GM18858 (cell line): ENCODE measurements around the gene IZUMO1.

Experiments used
- ATAC-seq: cut with Tn5 transposase; IDR thresholded peaks from one replicate; pipeline ENCODE4 v1.9.1; 2021; ENCODE audit not compliant: unreplicated experiment

The IZUMO1 gene

DNA sequence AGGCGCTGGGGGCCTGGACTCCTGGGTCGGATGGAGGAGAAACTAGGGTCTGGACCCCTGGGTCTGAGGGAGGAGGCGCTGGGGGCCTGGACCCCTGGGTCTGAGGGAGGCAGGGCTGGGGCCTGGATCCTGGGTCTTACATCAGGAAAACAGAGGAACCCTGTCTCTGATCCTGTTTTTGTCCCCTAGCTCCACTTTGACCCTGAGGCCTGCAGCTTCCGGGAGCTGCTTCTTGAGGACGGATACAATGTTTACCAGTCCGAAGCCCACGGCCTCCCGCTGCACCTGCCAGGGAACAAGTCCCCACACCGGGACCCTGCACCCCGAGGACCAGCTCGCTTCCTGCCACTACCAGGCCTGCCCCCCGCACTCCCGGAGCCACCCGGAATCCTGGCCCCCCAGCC, 11.0 kb upstream of the IZUMO1 start:
- no peak for ATAC-seq

DNA sequence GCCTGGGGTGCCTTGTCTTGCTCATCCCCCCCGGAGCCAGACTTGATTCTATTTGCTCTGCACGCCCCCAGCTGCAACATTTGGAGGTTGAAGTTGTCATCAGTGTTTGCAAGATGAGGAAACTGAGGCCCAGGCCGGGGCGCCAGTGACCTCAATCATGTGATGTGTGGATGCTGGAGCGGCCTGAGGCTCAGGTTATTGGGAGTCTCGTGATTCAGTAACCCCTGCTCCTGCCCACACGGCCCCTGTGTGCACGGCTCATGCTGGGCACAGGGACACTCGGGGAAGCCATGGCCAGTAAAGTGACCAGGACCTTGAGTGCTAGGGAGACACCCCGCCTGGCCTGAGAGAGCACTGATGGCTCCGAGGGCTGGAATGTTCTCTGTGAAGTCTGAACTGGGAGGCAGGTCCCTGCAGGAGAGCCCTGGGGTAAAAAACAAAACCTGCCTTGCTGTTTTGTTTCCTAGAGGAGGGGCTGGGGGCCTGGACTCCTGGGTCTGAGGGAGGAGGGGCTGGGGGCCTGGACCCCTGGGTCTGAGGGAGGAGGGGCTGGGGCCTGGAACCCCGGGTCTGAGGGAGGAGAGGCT, 10.5 kb upstream of the IZUMO1 start:
- no peak for ATAC-seq

DNA sequence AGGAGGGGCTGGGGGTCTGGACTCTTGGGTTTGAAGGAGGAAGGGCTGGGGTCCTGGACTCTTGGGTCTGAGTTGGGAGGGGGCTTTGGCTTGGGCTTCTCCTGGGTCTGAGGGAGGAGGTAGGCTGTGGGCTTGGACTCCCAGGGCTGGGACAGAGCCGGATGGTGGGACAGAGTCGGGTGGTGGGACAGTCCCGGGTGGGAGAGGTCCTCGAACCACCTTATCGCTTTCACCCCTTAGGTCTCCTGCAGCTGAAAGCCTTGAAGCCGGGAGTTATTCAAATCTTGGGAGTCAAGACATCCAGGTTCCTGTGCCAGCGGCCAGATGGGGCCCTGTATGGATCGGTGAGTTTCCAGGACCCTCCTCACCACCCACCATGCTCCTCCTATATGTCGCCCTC, 10.0 kb upstream of the IZUMO1 start:
- no peak for ATAC-seq

DNA sequence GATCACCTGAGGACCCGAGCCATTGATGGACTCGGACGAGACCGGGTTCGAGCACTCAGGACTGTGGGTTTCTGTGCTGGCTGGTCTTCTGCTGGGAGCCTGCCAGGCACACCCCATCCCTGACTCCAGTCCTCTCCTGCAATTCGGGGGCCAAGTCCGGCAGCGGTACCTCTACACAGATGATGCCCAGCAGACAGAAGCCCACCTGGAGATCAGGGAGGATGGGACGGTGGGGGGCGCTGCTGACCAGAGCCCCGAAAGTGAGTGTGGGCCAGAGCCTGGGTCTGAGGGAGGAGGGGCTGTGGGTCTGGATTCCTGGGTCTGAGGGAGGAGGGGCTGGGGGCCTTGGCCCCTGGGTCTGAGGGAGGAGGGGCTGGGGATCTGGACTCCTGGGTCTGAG, 9.5 kb upstream of the IZUMO1 start:
- ATAC-seq: no peak

DNA sequence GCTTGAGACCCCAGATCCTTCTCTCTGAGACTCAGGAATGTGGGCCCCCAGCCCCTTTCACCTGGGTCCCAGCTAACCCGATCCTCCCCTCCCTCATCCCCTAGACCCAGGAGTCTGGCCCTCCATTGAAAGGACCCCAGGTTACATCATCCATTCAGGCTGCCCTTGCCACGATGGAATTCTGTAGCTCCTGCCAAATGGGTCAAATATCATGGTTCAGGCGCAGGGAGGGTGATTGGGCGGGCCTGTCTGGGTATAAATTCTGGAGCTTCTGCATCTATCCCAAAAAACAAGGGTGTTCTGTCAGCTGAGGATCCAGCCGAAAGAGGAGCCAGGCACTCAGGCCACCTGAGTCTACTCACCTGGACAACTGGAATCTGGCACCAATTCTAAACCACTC, 9.1 kb upstream of the IZUMO1 start:
- ATAC-seq: no peak

DNA sequence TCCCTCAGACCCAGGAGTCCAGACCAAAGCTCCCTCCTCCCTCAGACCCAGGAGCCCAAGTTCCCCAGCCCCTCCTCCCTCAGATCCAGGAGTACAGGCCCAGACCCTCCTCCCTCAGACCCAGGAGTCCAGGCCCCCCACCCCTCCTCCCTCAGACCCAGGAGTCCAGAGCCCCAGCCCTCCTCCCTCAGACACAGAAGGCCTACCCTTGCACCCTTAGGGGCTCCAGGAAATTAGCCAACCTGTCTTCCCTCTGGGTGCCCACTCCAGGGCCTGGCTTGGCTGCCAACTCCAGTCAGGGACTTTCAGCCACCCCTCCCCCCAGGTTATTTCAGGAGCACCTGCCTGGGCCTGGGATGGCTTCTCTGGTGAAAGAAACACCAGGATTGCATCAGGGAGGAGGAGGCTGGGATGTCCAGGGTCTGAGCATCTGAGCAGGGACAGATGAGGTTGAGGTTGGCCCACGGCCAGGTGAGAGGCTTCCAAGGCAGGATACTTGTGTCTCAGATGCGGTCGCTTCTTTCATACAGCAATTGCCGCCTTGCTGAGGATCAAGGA, 8.5 kb upstream of the IZUMO1 start, which contains the start of gene FGF21:
Gene FGF21, plus strand, starts transcription at position 441 of the 558 bp plus-strand sequence. CDS start 713 bp downstream, outside the sequence.
- ATAC-seq: no peak

DNA sequence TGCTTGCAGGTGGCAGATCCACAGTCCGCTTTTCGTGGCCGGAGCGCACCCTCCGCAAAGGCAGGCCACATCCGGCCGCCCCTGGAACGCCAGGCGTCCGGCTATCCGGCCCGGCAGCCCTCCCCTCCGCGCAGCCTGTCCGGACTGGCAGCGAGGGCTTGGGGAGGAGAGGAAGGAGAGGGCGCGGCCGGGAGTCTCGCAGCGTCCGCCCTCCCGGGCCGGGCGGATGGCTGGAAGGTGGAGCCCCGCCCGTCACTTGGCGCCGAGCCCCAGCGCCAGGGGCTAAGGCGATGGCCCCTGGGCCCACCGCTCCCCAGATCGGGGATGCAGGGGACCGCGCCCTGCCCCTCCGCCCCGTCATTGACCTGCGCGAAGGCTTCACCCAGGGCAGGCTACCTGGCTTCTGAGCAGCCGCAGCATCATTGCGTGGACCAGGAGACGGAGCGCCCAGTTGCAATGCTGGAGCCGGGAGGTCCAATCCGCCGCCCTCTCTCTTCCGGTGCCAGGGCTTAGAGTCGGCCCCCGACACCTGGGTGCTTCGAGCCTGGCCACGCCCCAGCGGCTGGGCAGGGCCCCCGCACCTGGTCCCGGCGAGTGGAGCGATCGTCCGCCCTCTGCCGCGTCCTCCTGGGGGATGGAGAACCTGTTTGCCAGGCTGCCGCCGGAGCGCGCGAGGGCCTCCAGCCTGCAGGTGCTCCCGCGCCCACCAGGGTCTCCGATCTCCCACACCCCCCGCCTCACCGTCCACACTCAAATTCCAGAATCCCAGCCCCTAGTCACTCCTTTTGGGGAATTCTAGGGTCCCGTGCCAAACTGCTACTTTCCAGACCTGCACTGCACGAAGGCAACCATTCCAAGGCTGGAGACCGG, 6.0 kb upstream of the IZUMO1 start, which contains the start of gene FUT1:
Gene FUT1, minus strand, starts transcription at position 146 of the 870 bp plus-strand sequence. CDS start 1,360 bp downstream, outside the sequence.
- ATAC-seq: no peak

DNA sequence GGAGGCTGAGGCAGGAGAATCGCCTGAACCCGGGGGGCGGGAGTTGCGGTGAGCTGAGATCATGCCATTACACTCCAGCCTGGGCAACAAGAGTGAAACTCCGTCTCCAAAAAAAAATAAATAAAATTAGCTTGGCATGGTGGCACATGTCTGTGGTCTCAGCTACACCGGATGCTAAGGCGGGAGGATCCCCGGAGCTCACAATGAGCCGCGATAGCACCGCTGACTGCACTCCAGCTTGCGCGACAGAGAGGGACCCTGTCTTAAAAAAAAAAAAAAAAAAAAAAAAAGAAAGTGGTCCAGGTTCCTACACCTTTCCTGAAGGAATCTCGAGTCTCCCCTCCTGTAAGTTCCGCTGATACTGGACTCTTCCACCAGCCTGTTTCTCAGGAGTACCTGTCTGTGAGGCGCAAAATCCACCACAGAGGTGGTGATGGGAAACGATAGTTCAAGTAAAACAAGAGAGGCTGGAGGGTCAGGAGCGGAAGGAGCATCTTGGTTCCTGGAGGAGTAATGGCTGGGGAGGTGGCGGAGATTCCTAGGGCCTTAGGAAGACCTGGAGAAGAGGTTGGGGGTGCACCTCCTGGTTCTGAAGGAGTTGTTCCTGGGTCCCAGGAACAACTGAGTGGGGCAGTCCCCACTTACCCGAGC, 5.3 kb upstream of the IZUMO1 start:
- ATAC-seq: no peak

DNA sequence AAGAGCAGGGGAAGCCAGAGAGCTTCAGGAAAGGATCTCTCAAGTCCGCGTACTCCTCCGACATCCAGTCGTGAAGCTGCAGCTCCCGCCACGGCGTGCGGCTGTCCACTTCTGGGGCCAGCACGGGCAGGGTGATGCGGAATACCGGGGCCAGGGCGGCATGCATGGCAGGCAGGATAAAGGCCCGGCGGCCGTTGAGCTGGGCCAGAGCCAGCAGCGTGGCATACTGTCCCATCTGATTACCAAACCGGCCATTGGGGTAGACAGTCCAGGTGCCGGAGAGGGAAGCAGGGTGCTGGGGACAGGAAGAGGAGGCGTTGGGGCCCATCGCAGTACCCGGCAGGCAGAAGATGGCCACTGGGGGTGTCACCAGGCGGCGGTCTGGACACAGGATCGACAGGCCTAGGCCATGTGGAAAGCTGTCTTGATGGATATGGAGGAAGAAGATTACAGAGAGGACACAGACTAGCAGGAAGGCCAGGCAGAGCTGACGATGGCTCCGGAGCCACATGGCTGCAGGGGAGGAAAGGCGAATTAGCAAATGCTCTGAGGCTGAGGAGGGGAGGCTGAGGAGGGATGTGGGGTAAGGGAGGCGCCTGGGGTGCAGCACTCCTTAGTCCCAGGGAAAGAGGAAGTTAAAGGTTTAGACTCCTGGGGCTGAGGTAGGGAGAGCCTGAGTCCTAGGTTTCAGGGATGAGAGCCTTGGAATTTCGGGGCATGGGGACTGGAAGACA, 4.2 kb upstream of the IZUMO1 start:
- ATAC-seq: no peak

DNA sequence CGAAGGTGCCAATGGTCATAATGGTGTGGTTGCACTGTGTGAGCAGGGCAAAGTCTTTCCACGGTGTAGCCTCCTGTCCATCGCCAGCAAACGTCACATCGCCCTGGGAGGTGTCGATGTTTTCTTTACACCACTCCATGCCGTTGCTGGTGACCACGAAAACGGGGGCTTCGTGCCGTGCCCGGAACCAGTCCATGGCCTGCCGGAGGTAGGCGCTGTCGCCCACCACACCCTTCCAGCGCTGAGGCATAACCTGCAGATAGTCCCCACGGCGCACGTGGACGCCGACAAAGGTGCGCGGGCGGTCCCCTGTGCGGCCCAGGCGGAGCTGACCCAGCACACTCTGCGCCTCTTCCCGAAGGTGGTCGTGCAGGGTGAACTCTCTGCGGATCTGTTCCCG, 3.6 kb upstream of the IZUMO1 start:
- ATAC-seq: no peak

DNA sequence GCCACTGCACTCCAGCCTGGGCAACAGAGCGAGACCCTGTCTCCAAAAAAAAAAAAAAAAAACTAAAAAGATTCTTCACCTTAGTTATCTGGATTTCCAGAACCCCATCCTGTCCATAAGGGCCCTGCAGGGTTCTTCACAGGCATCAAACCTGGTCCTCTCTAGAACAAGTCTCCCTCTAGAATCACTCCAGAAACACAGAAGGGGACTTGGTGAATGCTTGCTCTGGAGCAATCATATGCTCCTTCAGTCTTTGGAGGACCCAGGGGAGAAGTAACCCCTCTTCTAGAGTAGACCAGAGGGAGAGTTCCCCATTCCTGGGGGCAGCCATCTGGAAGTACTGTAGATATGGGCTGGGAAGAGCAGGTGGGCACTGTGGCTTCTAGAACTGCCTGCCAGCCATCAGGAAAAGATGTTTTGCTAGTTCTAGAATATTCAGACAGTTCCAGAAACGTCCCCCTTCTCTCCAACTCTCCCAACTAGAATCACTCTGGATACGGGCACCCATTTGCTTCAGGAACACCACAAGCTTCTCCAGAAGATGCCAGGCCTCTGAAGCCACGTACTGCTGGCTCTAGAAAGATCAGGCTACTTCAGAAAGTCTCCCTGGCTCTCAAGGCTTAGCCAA, 3.0 kb upstream of the IZUMO1 start:
- ATAC-seq: no peak

DNA sequence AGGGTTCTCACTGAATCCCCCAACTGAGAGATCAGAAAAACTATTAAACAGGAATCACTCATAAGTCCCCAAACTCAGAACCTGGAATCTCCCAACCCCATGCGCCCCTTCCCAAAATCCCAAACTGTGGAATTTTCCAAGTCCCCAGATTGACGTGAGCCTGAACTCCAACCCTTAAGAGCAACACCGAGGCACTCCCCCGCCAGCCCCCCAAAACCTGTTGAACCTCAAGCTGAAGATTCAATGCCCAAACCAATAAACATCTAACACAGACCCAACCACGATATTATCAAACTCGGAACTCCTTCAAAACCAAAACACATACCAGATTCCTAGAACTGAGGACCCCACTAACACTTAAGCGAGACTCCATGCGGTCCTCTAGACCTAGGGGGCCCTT, 599 bp downstream of the IZUMO1 start:
- ATAC-seq: no peak

DNA sequence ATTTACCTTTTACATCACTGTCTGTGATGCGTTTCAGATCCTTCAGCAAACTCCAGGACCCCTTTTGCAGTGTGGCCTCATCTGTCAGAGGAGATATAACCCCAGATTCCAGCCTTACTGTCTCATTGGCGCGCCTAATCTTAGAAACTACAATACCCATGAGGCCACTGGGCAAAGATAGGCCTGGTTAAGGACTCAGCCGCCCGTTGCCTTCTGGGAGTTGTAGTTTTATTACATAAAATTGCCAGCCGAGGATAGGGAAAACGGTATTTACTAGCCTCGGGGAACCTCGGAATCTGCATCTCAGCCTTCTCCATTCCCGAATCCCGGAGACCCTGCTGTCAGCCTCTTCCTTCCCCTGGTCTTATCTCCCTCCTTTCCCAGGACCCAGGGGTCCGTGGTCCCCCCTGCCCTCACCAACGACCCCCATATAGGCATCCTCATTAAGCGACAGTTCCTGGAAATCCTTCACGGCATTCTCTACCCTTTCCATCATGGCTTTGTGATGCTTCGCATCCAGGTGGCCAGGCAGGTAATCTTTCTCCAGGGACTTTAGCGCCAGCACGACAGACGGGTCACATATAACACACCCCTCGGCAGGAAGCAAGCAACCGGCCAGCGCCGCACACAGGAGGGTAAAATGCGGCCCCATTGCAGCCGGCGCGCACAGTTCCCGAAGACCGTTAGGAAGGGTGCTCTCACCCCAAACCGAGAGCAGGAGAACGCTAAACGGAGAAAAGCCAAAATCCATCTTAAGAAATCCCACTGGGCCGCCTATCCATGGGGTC, 1.3 kb downstream of the IZUMO1 start:
- no peak for ATAC-seq

DNA sequence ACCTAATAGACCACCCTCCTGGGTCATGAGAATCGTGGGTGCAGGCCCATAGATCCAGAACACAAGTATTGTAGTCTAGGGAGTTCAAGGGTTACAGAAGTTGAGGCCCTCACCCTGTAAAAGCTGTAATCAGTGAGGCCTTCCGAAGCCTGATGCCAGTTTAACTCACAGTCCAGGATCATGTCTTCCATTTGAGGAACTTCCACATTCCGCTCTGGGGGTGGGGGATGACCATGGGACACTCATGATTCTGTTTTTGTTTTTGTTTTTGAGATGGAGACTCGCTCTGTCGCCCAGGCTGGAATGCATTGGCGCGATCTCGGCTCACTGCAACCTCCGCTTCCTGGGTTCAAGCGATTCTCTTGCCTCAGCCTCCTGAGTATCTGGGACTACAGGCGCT, 4.6 kb downstream of the IZUMO1 start:
- no peak for ATAC-seq

DNA sequence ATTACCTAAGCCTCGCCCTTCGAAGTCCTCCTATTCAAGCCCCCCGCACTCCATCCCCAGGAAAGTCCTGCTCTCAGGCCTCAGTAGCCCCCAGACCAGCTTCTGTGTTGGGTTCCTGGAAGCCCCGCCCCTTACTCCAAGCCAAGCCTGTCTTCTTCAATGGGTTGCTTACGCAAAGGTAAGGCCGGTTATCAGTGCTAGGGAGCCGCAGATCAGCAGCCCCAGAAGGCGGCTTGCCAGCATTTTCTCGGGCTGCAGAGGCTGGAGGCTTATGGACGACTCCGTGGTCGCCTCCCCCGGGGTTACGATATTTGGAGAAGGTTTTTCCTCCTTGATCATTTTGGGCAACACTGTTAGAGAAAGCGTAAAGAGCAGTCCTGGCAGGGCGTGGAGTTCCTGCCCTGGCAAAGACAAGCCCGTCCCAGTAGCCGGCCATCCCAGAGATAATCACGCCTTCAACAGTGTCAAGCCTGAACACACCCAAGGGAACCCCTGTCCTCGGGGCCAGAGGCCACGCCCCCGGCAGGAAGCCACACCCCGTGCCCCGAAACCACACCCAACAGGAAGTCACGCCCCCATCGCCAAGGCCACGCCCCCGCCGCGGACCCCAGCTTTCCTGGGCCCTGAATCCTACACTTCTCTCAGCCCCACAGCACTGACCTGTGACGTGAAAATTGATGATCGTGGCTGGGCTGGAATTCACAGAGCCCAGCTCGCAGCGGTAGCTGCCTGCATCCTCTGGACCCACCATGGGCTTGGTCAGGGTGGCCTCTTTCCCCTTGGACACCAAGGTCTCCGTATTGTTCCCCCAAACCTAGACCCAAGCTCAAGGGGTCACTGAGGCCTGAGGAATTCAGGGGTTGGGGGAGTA, 5.3 kb downstream of the IZUMO1 start:
- ATAC-seq: no peak

DNA sequence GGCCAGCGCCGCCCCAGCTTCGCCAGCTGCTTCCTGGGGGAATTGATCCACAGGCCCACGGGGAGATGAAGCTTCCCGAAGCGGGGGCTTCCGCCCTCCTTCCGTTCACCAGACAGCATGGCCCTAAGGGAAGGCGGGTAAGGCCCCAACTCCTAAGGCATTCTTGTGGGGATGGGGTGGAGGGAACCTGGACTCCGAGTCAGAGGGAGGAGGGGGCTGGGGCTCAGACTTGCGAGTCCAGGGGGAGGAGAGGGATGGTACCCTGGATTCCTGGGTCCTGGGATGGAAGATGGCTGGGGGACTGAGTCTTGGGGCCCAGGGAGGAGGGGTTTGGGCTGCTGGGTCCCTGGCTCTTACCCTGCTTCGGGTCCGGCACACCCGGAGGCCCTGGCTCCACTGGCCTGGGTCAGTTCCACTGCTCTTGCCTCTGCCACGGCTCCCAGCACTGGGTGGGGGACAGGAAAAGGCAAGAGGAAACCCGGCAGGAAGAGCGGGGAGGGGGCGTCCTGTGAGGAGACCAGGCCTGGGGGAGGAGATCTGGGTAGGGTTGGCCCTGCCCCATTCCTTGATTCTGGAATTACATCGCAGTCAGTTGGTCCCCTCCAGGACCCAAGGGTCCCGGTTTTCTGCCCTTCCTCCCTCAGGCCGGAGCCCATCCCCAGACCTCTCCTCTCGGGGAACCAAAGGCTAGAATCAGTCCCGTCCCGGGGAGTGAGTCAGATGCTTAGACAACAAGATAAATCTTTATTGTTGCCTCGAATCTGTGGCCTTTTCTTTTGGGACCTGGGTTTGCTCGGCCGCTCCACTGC, 6.3 kb downstream of the IZUMO1 start, which contains the start of gene RASIP1:
Gene RASIP1, minus strand, starts transcription at position 447 of the 809 bp plus-strand sequence. Its CDS starts 328 bp downstream, at position 119.
- no peak for ATAC-seq

DNA sequence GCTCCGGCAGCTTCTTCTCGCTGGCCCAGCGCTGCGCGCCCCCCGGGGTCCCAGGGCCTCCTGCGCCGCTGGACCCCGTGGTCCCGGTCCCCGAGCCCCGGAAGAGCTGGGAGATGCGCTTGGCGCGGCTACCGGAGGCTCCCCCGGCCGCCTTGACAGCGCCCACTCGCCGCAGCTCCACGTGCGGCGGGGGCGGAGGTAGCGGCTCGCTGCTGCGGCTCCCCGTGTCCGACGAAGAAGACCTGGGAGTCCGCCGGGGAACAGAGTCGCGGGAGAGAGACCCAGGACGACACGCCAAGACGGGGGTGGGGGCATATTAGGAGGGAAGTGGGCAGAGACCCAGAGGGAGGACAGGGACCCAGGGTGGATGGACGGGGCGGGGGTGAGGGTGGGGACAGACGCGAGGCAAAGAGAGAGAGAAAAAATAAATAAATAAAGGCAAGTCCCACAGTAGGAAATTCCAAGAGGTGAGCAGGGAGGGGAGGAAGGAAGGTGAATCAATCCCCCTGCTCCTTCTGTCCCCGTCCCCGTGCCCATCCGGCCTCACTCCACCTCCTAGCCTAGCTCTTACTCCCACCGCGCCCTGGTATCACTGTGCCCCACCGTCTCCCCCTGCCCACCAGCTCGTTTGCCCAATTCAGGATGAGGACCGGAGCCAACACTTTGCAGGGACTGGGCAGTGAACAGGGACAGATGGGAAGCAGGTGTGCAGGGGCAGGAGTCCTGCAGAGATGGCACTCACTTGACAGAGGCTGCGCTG, 7.1 kb downstream of the IZUMO1 start:
- ATAC-seq: no peak
